AML-193 (cell line): ENCODE results near the gene FAHD2A.
A peak's percentile ranks its signal among the peaks of the same experiment; 100 is the strongest.
"Not testable (repeated sequence)": the region's sequence is repeated elsewhere in the genome, so short reads cannot be mapped to it uniquely, and the experiment has no call there.

Source experiments
- DNase-seq, 2 experiments: peaks; one replicate each; lab custom pipeline; 2025; lab: John Stamatoyannopoulos, UW

Gene FAHD2A

GRCh38 chr2:95390881-95391321 is 11.6 kb upstream of the FAHD2A start:
- DNase-seq: no peak

GRCh38 chr2:95391641-95392310 is 10.7 kb upstream of the FAHD2A start:
- no peak for DNase-seq

- no peak for DNase-seq
Observed at GRCh38 chr2:95392320-95392719, 10.2 kb upstream of the FAHD2A start.

GRCh38 chr2:95392730-95393455 is 9.6 kb upstream of the FAHD2A start:
- no peak for DNase-seq

- DNase-seq: no peak
Observed at GRCh38 chr2:95393901-95394300, 8.6 kb upstream of the FAHD2A start.

- DNase-seq: no peak
Observed at GRCh38 chr2:95399061-95399460, 3.4 kb upstream of the FAHD2A start.

- DNase-seq: no peak
Observed at GRCh38 chr2:95401480-95401879, 1.0 kb upstream of the FAHD2A start.

GRCh38 chr2:95402004-95402369 is 521 bp upstream of the FAHD2A start:
- not testable (repeated sequence) for DNase-seq

GRCh38 chr2:95403204-95403721 is 755 bp downstream of the FAHD2A start:
- DNase-seq: peak; percentile 31 to 53

GRCh38 chr2:95403824-95404223 is 1.3 kb downstream of the FAHD2A start:
- not testable (repeated sequence) for DNase-seq

- not testable (repeated sequence) for DNase-seq
Observed at GRCh38 chr2:95404676-95405075, 2.2 kb downstream of the FAHD2A start.

- DNase-seq: not testable (repeated sequence)
Observed at GRCh38 chr2:95411239-95411638, 8.7 kb downstream of the FAHD2A start.

GRCh38 chr2:95414015-95414594 is 11.6 kb downstream of the FAHD2A start:
- peak in 1 of 2 experiments; percentile 55 for DNase-seq

GRCh38 chr2:95415138-95415537 is 12.6 kb downstream of the FAHD2A start:
- DNase-seq: not testable (repeated sequence)

- DNase-seq: not testable (repeated sequence)
Observed at GRCh38 chr2:95415561-95415960, 13.1 kb downstream of the FAHD2A start.

GRCh38 chr2:95427196-95427867 is 24.8 kb downstream of the FAHD2A start:
- not testable (repeated sequence) for DNase-seq

GRCh38 chr2:95429748-95430467 is 27.4 kb downstream of the FAHD2A start:
- DNase-seq: not testable (repeated sequence)

- not testable (repeated sequence) for DNase-seq
Observed at GRCh38 chr2:95433373-95433772, 30.9 kb downstream of the FAHD2A start.

GRCh38 chr2:95433973-95434372 is 31.5 kb downstream of the FAHD2A start:
- not testable (repeated sequence) for DNase-seq

- DNase-seq: not testable (repeated sequence)
Observed at GRCh38 chr2:95434507-95435076, 32.1 kb downstream of the FAHD2A start.
